KOPT-K1 (cell line): ENCODE results near the gene UBE2E1.
"Not testable (repeated sequence)": the region's sequence is repeated elsewhere in the genome, so short reads cannot be mapped to it uniquely, and the experiment has no call there.

Source experiments
- H3K27ac ChIP-seq: fragments of 200-600 bp; sonication (generic); 2 replicates; pipeline ENCODE4 v1.5.1; 2016; ENCODE audit warnings: antibody characterized with exemption, mild to moderate bottlenecking, low read depth, low read length; ENCODE audit not compliant: poor library complexity, severe bottlenecking
- H3K36me3 ChIP-seq: fragments of 200-600 bp; sonication (generic); 2 replicates; pipeline ENCODE4 v1.5.1; 2017; ENCODE audit warnings: antibody characterized with exemption, mild to moderate bottlenecking, low read length, moderate library complexity; ENCODE audit not compliant: insufficient read depth
- H3K9me3 ChIP-seq: fragments of 200-600 bp; sonication (generic); 2 replicates; pipeline ENCODE4 v1.5.1; 2017; ENCODE audit warnings: antibody characterized with exemption, low read length, mild to moderate bottlenecking; ENCODE audit not compliant: insufficient read depth, poor library complexity, severe bottlenecking

UBE2E1 gene

GRCh38 chr3:23870663-23871043 lies 64.9 kb downstream of the UBE2E1 start:
- H3K27ac ChIP-seq, H3K9me3 ChIP-seq, H3K36me3 ChIP-seq: not testable (repeated sequence)

- not testable (repeated sequence) for H3K36me3 ChIP-seq, H3K27ac ChIP-seq, H3K9me3 ChIP-seq
These were observed 65.6 kb downstream of the UBE2E1 start for GRCh38 chr3:23871361-23871760.

GRCh38 chr3:23872330-23872729 lies 66.6 kb downstream of the UBE2E1 start:
- Histone ChIP-seq H3K36me3 (no peaks in the 10 kb centered on the region), H3K27ac (no peak overlapping the region), H3K9me3 (no peaks in the 10 kb centered on the region)

- Histone ChIP-seq H3K27ac (no peak overlapping the region), H3K36me3 (no peaks in the 10 kb centered on the region), H3K9me3 (no peaks in the 10 kb centered on the region)
These were observed 68.2 kb downstream of the UBE2E1 start for GRCh38 chr3:23873941-23874340.

- Histone ChIP-seq H3K9me3 (no peaks in the 10 kb centered on the region), H3K36me3 (no peaks in the 10 kb centered on the region), H3K27ac (no peak overlapping the region)
These were observed 68.8 kb downstream of the UBE2E1 start for GRCh38 chr3:23874359-23875112.

GRCh38 chr3:23875113-23875725 lies 69.5 kb downstream of the UBE2E1 start:
- Histone ChIP-seq H3K36me3 (no peaks in the 10 kb centered on the region), H3K9me3 (no peaks in the 10 kb centered on the region), H3K27ac (no peak overlapping the region)

GRCh38 chr3:23876923-23877322 lies 71.2 kb downstream of the UBE2E1 start:
- peaks cover 4% of the 10 kb centered on the region for H3K36me3 ChIP-seq
- H3K9me3 ChIP-seq = no peaks in the 10 kb centered on the region
- no peak overlapping the region for H3K27ac ChIP-seq

- Histone ChIP-seq H3K9me3 (no peaks in the 10 kb centered on the region), H3K36me3 (peaks cover 9% of the 10 kb centered on the region), H3K27ac (no peak overlapping the region)
These were observed 71.7 kb downstream of the UBE2E1 start for GRCh38 chr3:23877329-23877980.

- Histone ChIP-seq H3K27ac (no peak overlapping the region), H3K9me3 (no peaks in the 10 kb centered on the region), H3K36me3 (peaks cover 9% of the 10 kb centered on the region)
These were observed 73.7 kb downstream of the UBE2E1 start for GRCh38 chr3:23879485-23879884.

- H3K9me3 ChIP-seq = no peaks in the 10 kb centered on the region
- no peak overlapping the region for H3K27ac ChIP-seq
- H3K36me3 ChIP-seq = peaks cover 9% of the 10 kb centered on the region
These were observed 75.1 kb downstream of the UBE2E1 start for GRCh38 chr3:23880703-23881339.

GRCh38 chr3:23881993-23882392 lies 76.2 kb downstream of the UBE2E1 start:
- H3K27ac ChIP-seq, H3K9me3 ChIP-seq, H3K36me3 ChIP-seq: not testable (repeated sequence)

GRCh38 chr3:23882487-23882918 lies 76.7 kb downstream of the UBE2E1 start:
- Histone ChIP-seq H3K9me3 (no peaks in the 10 kb centered on the region), H3K36me3 (peaks cover 9% of the 10 kb centered on the region), H3K27ac (no peak overlapping the region)

GRCh38 chr3:23884481-23884880 lies 78.7 kb downstream of the UBE2E1 start:
- Histone ChIP-seq H3K27ac (no peak overlapping the region), H3K36me3 (peaks cover 16% of the 10 kb centered on the region), H3K9me3 (no peaks in the 10 kb centered on the region)

GRCh38 chr3:23885210-23885609 lies 79.5 kb downstream of the UBE2E1 start:
- no peak overlapping the region for H3K27ac ChIP-seq
- no peaks in the 10 kb centered on the region for H3K9me3 ChIP-seq
- H3K36me3 ChIP-seq = peaks cover 22% of the 10 kb centered on the region

GRCh38 chr3:23886311-23886710 lies 80.6 kb downstream of the UBE2E1 start:
- H3K27ac ChIP-seq = no peak overlapping the region
- H3K9me3 ChIP-seq = no peaks in the 10 kb centered on the region
- peaks cover 33% of the 10 kb centered on the region for H3K36me3 ChIP-seq
